ENCODE measurements around the gene OR1D2. TPM values are rescaled to one million over a fixed set of nuclear protein-coding genes. Genes with fewer than 3 reads are reported as not detected.
"Not testable (repeated sequence)": the region's sequence is repeated elsewhere in the genome, so short reads cannot be mapped to it uniquely, and the experiment has no call there.

The OR1D2 gene
- total RNA-seq, result not detected in 2 replicates

- no peak for DNase-seq (ENCODE audit: low read depth)
Measured at GRCh38 chr17:3104322-3104721, at the start of gene OR1D2. OR1D2 (minus strand) TSS chr17:3104422; CDS start chr17:3092996, 11,426 bp downstream.

- DNase-seq (ENCODE audit: low read depth), result not testable (repeated sequence)
Measured at GRCh38 chr17:3137494-3137893, 33.3 kb upstream of the OR1D2 start.

- DNase-seq (ENCODE audit: low read depth), result no peak
Measured at GRCh38 chr17:3127451-3127850, 23.2 kb upstream of the OR1D2 start, which contains the start of gene OR1G1. OR1G1 (minus strand) TSS chr17:3127551; CDS start chr17:3127551, 0 bp downstream.

- not testable (repeated sequence) for DNase-seq (ENCODE audit: low read depth)
Measured at GRCh38 chr17:3073850-3074249, 30.4 kb downstream of the OR1D2 start.

- peak; percentile 39 for DNase-seq (ENCODE audit: low read depth)
Measured at GRCh38 chr17:3065192-3065591, 39.0 kb downstream of the OR1D2 start.

- DNase-seq (ENCODE audit: low read depth), result not testable (repeated sequence)
Measured at GRCh38 chr17:3063507-3063906, 40.7 kb downstream of the OR1D2 start, which contains the start of gene OR1D5. OR1D5 (minus strand) TSS chr17:3063607; CDS start chr17:3063607, 0 bp downstream.

- not testable (repeated sequence) for DNase-seq (ENCODE audit: low read depth)
Measured at GRCh38 chr17:3062824-3063377, 41.3 kb downstream of the OR1D2 start.

GRCh38 chr17:3054868-3055267 is 49.4 kb downstream of the OR1D2 start:
- not testable (repeated sequence) for DNase-seq (ENCODE audit: low read depth)

- peak; percentile 28 for DNase-seq (ENCODE audit: low read depth)
Measured at GRCh38 chr17:3049705-3050295, 54.4 kb downstream of the OR1D2 start.

- peak; percentile 94 for DNase-seq (ENCODE audit: low read depth)
Measured at GRCh38 chr17:3048727-3049471, 55.3 kb downstream of the OR1D2 start.

GRCh38 chr17:3046753-3047152 is 57.5 kb downstream of the OR1D2 start:
- no peak for DNase-seq (ENCODE audit: low read depth)

- no peak for DNase-seq (ENCODE audit: low read depth)
Measured at GRCh38 chr17:3043737-3044365, 60.4 kb downstream of the OR1D2 start.

- no peak for DNase-seq (ENCODE audit: low read depth)
Measured at GRCh38 chr17:3040882-3041281, 63.3 kb downstream of the OR1D2 start.

GRCh38 chr17:3039736-3040135 is 64.5 kb downstream of the OR1D2 start:
- DNase-seq (ENCODE audit: low read depth), result no peak

- DNase-seq (ENCODE audit: low read depth), result peak; percentile 64
Measured at GRCh38 chr17:3038941-3039340, 65.3 kb downstream of the OR1D2 start.

Other genes starting within 250 kb of the OR1D2 start
- gene OR1D5, start 40.8 kb downstream of the OR1D2 start, total RNA-seq, result not detected in 2 replicates
- not detected in 2 replicates for gene OR1G1, start 23.1 kb upstream of the OR1D2 start, total RNA-seq
- not detected in 2 replicates for gene OR1A2, start 93.1 kb upstream of the OR1D2 start, total RNA-seq
- not detected in 2 replicates for gene OR1A1, start 103.2 kb upstream of the OR1D2 start, total RNA-seq
- gene OR3A1, start 193.9 kb upstream of the OR1D2 start, total RNA-seq, result not detected in 2 replicates

Data from renal cortical epithelial cell (primary cell).